H4 (cell line): ENCODE data around the gene NTRK3. TPM values are rescaled to one million over a fixed set of nuclear protein-coding genes. Genes with fewer than 3 reads are reported as not detected.

Experiments used
- DNase-seq: peaks from one replicate; pipeline ENCODE4 v3.0.0-alpha.2; 2015; ENCODE audit warnings: low spot score
- total RNA-seq: library from RNA; depleted of rRNA; stranded (reverse); fragments of >200 nt; shearing (Covaris generic); gene quantifications from 2 replicates; pipeline ENCODE4 v1.2.3, GENCODE V29; 2014

Gene NTRK3
- total RNA-seq, 1 experiment from 2014 or later, result 0.04 TPM

GRCh38 chr15:87943626-87944025 lies 312.9 kb downstream of the NTRK3 start:
- DNase-seq, result no peak

GRCh38 chr15:87942316-87942715 lies 314.2 kb downstream of the NTRK3 start:
- no peak for DNase-seq

- DNase-seq, result no peak
Observed at GRCh38 chr15:87941606-87942005, 314.9 kb downstream of the NTRK3 start.

GRCh38 chr15:87940768-87941167 lies 315.8 kb downstream of the NTRK3 start:
- DNase-seq, result no peak

GRCh38 chr15:87939848-87940457 lies 316.6 kb downstream of the NTRK3 start:
- DNase-seq, result no peak

- DNase-seq, result no peak
Observed at GRCh38 chr15:87938031-87938430, 318.5 kb downstream of the NTRK3 start.

GRCh38 chr15:87935583-87935982 lies 321.0 kb downstream of the NTRK3 start:
- DNase-seq, result no peak

GRCh38 chr15:87931584-87931983 lies 325.0 kb downstream of the NTRK3 start:
- DNase-seq, result no peak

- DNase-seq, result no peak
Observed at GRCh38 chr15:87930457-87930856, 326.1 kb downstream of the NTRK3 start.

GRCh38 chr15:87929841-87930240 lies 326.7 kb downstream of the NTRK3 start:
- DNase-seq, result no peak

- no peak for DNase-seq
Observed at GRCh38 chr15:87924433-87924832, 332.1 kb downstream of the NTRK3 start.

GRCh38 chr15:87919064-87919463 lies 337.5 kb downstream of the NTRK3 start:
- no peak for DNase-seq

- no peak for DNase-seq
Observed at GRCh38 chr15:87917480-87917879, 339.1 kb downstream of the NTRK3 start.

- no peak for DNase-seq
Observed at GRCh38 chr15:87916208-87916607, 340.3 kb downstream of the NTRK3 start.

- DNase-seq, result no peak
Observed at GRCh38 chr15:87910301-87910700, 346.2 kb downstream of the NTRK3 start.

- no peak for DNase-seq
Observed at GRCh38 chr15:87907676-87908446, 348.7 kb downstream of the NTRK3 start.

GRCh38 chr15:87906444-87906843 lies 350.1 kb downstream of the NTRK3 start:
- no peak for DNase-seq

- DNase-seq, result peak; percentile 11
Observed at GRCh38 chr15:87902772-87903426, 353.6 kb downstream of the NTRK3 start.

GRCh38 chr15:87901926-87902690 lies 354.4 kb downstream of the NTRK3 start:
- no peak for DNase-seq

- DNase-seq, result no peak
Observed at GRCh38 chr15:87901008-87901407, 355.5 kb downstream of the NTRK3 start.

GRCh38 chr15:87896936-87897335 lies 359.6 kb downstream of the NTRK3 start:
- no peak for DNase-seq

GRCh38 chr15:87887177-87887576 lies 369.4 kb downstream of the NTRK3 start:
- DNase-seq, result no peak
